ENCODE measurements around the gene SLC9A6.
A peak's percentile ranks its signal among the peaks of the same experiment; 100 is the strongest.
"Not testable (repeated sequence)": the region's sequence is repeated elsewhere in the genome, so short reads cannot be mapped to it uniquely, and the experiment has no call there.

Gene SLC9A6

DNA sequence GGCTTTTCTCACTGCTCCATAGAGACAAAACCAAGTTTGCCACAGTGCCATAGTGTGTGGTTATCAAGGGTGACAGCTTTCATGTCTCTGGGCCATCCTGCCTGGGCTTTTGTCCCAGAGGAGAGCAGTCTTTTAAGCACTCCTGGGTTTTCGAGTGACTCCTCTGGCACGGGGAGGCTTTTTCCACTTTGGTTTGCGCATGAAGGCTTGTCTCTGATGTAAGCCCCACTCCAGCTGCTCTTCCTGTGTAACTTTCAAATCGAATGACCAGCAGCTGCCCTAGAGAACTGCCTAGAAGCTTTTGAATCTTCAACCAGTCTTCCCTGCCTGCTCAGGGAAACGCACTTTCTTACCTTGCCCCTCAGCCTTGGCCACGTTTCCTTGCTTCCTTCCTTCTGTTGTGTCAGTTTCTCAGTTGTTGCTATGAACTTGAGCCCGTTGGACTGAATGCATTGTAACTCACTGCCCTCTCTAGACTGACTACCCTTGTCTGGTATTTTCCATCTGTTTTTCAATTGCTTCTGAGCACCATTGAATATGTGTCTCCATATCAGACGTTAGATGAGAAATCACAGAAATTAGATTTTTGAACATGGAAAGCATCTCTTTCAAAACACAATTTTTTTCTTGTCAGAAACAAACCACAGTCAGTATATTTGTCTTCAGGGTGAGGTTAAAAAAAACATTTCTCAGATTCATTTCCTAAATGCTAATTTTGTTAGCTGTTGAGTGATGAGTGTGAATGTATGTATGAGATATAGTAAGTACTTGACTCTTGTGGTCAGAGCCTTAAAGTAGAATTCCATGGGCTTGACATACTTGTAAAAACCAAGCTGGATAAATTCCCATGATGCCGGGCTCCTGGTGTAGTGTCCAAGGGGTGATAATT lies 45.3 kb downstream of the SLC9A6 start:
- no peak for DNase-seq

GRCh38 chrX:136031626-136032025 lies 46.4 kb downstream of the SLC9A6 start:
- DNase-seq: no peak

- peak in 1 of 2 donors; percentile 42 for DNase-seq
Measured at GRCh38 chrX:136032370-136032769, 47.1 kb downstream of the SLC9A6 start.

DNA sequence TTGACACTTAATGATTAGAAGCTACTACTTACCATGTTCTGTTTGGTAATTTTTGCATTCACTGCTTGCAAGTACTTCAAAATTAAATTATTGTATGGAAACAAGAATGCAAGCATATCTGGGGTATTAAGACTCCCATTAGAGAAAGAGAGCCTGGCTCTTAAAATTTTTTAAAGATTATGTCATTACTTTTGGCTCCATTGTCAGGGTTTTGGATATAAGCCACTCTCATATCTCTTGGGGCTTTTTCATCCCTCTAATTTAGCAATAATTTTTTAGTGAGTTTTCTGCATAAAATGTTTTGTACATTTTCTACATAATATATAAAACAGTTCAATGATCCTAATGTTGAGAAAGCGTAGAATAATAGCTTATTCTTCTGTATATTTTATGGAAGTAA lies 49.4 kb downstream of the SLC9A6 start:
- DNase-seq: no peak

- DNase-seq: no peak
Measured at GRCh38 chrX:136035663-136036062, 50.4 kb downstream of the SLC9A6 start.

- no peak for DNase-seq
Measured at GRCh38 chrX:136039485-136039884, 54.2 kb downstream of the SLC9A6 start.

- DNase-seq: no peak
Measured at GRCh38 chrX:136039968-136040367, 54.7 kb downstream of the SLC9A6 start.

GRCh38 chrX:136041254-136041812 lies 56.1 kb downstream of the SLC9A6 start:
- DNase-seq: no peak

- DNase-seq: no peak
Measured at GRCh38 chrX:136045008-136045407, 59.8 kb downstream of the SLC9A6 start.

- DNase-seq: no peak
Measured at GRCh38 chrX:136046295-136047015, 61.2 kb downstream of the SLC9A6 start.

- DNase-seq: no peak
Measured at GRCh38 chrX:136047016-136047642, 61.9 kb downstream of the SLC9A6 start.

- DNase-seq: no peak
Measured at GRCh38 chrX:136047969-136048368, 62.7 kb downstream of the SLC9A6 start.

GRCh38 chrX:136048446-136048845 lies 63.2 kb downstream of the SLC9A6 start:
- no peak for DNase-seq

GRCh38 chrX:136049608-136050007 lies 64.4 kb downstream of the SLC9A6 start:
- DNase-seq: no peak

GRCh38 chrX:136050875-136051274 lies 65.6 kb downstream of the SLC9A6 start:
- not testable (repeated sequence) for DNase-seq

DNA sequence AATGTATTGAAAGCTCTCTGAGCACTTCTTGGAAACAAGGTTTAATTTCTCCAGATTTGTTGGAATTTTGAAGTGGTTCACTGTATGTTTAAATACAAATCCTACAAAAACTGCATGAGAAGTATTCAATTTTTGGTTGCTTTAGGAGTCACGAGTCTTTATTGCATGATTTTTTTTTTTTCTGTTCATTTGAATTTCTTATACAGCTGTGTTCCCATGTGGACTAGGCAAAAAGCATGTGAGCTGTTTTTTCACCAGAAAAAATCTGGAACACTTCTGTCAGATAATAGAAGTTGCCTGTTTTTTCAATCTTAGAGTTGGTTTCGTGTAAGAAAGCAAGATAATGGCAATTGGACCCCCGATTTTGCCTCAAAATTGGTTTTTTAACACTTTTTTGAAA lies 66.4 kb downstream of the SLC9A6 start:
- DNase-seq: no peak

DNA sequence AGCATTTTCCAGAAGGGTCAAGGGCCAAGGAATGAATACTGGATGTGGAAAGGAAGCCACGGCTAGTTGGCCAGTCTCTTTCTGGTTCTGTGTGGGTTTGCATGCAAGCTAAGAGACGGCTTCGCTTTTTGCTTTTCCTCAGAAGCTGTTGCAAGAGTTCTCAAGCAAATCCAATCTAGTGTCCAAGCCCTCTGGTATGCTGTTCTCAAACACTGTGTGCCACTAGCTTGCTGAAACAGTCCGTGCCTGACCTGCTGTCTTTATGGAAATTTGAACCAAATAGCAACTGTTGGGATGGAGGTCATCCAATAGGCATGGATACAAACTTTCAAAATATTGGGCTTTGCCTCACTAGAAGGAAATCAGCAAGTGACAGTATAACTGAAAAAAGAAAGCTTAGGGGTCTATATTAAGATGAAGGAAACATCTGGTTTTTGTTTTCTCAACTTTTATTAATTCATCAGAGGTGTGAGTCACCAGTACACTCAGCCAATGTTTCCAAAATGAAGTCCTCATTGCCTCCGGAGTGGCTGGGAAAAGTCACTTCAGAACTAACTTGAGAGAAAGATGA lies 70.5 kb downstream of the SLC9A6 start:
- no peak for DNase-seq

GRCh38 chrX:136057567-136057966 lies 72.3 kb downstream of the SLC9A6 start:
- DNase-seq: no peak

DNA sequence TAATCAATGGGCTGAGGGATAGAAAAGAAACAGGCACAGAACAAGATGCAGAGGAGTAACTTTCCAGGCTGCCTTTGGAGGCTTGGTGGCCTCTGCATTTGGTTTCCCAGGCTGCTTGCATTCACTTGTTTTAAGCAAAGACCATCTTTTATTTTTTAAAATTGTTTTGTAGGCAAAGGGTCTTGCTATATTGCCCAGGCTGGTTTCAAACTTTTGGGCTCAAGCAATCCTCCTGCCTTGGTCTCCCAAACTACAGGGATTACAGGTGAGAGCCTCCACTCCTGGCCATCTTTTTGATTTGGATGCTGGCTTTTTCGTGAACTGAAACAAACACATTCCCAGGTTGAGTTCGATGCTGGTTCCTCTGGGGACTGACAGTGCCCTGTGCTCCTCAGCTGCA lies 74.1 kb downstream of the SLC9A6 start:
- DNase-seq: no peak

- DNase-seq: no peak
Measured at GRCh38 chrX:136061286-136061685, 76.1 kb downstream of the SLC9A6 start.

DNA sequence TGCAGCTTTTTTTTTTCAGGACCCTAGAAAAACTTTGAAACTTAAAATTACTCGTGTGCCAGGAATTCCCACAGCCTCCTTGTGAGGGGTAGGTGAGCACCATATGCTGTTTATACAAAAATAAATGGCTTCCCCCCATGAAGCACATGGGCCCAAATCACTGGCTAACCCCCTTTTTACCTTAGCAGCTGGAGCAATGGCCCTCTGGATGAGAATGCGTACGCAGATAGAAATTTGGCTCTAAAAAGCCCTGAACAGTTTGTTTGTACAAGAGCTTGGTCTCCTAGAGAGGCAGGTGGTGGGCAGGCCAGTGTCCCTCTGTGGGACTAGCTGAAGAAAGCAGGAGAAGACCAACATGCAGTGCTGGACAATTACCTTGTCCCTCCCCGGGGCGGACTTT lies 76.5 kb downstream of the SLC9A6 start:
- DNase-seq: no peak

DNA sequence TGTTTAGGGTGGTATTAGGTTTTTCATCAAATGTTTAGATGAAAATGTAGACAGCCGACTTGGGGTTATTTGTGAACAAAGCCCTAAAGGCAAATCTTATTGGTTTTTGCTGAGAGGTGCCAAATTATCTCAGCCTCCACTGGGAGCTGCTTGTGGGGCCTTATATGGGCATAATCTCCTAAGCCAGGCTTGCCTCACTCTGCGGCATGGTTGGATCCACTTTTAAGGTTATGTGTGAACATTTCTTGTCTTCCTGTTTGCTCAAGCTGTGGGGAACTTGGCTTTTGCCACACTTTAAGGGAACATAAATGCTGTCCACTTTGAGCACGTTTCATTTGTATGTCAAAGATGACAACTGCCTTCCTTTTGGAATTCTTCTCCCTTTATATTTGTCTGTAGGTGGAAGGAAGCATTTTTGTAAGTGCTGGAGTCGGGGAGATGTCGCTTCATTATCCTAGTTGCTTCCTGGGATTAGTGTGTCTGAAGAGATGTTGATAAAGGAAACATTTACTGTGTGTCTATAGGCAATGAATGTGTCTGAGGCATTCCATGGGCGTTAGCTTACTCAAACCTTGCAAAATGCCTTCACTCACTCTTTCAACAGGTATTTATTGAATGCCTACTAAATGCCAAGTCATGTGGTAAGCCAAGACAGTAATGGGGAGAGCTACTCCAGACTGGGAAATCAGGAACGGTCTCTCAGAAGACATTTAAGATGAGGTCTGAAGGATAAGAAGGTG lies 78.3 kb downstream of the SLC9A6 start:
- DNase-seq: peak; percentile 40 to 47
